ENCODE data around the gene FAM187B.
"Not testable (repeated sequence)": the region's sequence is repeated elsewhere in the genome, so short reads cannot be mapped to it uniquely, and the experiment has no call there.

Gene FAM187B

DNA sequence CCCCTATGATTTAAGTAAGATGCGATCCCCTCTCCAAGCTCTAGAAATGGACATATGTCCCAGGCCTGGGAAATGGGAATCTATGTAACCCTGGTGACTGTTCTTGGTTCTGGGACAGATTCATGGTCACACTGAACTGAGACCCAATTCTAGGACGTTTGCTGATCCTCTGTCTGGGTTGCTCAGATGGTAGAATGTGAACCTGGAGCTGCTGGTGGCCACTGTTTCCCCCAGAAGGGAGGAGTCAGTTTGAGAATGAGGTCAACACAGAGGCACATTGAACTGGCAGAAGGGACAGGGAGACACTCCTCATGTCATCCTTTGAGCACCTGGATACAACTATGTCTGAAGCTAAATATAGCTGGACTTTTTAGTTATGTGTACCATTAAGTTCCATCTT, 29.1 kb downstream of the FAM187B start:
- ATAC-seq = no peak
- TF ChIP-seq RARB (CRISPR knock-in tag; IDR thresholded peaks at IDR 0.05) (no peak), ZNF8 (CRISPR knock-in tag; IDR thresholded peaks at IDR 0.05) (no peak), CSDC2 (CRISPR knock-in tag; IDR thresholded peaks at IDR 0.05) (no peak), TCF4 (CRISPR knock-in tag; IDR thresholded peaks at IDR 0.05; ENCODE audit: borderline replicate concordance) (no peak), TOX (CRISPR knock-in tag; IDR thresholded peaks at IDR 0.05; ENCODE audit: borderline replicate concordance) (no peak), ARNTL (CRISPR knock-in tag; IDR thresholded peaks at IDR 0.05; ENCODE audit: borderline replicate concordance, low read depth) (no peak), ZNF70 (CRISPR knock-in tag; IDR thresholded peaks at IDR 0.05) (no peak), ESRRG (CRISPR knock-in tag; IDR thresholded peaks at IDR 0.05) (no peak)
- TF ChIP-seq, protein P1, sequence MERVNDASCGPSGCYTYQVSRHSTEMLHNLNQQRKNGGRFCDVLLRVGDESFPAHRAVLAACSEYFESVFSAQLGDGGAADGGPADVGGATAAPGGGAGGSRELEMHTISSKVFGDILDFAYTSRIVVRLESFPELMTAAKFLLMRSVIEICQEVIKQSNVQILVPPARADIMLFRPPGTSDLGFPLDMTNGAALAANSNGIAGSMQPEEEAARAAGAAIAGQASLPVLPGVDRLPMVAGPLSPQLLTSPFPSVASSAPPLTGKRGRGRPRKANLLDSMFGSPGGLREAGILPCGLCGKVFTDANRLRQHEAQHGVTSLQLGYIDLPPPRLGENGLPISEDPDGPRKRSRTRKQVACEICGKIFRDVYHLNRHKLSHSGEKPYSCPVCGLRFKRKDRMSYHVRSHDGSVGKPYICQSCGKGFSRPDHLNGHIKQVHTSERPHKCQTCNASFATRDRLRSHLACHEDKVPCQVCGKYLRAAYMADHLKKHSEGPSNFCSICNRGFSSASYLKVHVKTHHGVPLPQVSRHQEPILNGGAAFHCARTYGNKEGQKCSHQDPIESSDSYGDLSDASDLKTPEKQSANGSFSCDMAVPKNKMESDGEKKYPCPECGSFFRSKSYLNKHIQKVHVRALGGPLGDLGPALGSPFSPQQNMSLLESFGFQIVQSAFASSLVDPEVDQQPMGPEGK (CRISPR knock-in tag; IDR thresholded peaks at IDR 0.05; ENCODE audit: borderline replicate concordance) = no peak

DNA sequence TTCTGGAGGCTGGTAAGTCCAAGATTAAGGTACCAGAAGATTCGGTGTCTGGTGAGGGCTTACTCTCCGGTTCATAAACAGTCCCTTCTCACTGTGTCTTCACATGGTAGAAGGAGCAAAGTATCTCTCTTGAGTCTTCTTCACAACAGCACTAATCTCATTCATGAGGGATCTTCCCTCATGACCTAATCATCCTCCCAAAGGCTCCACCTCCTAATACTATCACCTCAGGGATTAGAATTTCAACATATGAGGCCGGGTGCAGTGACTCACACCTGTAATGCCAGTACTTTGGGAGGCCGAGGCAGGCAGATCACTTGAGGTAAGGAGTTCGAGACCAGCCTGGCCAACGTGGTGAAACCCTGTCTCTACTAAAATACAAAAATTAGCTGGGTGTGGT, 31.7 kb downstream of the FAM187B start:
- ATAC-seq = not testable (repeated sequence)

DNA sequence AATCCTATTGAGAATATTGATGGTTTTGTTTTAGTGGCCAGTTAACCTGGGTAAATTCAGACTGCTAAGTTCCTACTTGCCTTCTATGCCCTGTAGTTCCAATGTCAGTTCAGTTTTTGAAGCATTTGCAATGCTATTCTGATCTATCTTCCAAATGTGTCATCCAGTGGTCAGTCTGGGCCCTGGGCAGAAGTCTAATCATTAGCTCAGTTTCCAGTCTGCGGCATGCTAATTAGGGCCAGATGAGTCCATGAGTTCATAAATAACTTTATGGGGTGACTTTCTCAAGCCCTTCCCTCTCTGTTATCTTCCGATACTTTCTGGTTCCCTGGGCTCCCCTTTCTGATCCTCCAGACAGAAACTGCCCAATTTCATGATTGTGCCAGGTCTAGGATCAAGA, 32.7 kb downstream of the FAM187B start:
- no peak for ATAC-seq
- TF ChIP-seq, protein P2, sequence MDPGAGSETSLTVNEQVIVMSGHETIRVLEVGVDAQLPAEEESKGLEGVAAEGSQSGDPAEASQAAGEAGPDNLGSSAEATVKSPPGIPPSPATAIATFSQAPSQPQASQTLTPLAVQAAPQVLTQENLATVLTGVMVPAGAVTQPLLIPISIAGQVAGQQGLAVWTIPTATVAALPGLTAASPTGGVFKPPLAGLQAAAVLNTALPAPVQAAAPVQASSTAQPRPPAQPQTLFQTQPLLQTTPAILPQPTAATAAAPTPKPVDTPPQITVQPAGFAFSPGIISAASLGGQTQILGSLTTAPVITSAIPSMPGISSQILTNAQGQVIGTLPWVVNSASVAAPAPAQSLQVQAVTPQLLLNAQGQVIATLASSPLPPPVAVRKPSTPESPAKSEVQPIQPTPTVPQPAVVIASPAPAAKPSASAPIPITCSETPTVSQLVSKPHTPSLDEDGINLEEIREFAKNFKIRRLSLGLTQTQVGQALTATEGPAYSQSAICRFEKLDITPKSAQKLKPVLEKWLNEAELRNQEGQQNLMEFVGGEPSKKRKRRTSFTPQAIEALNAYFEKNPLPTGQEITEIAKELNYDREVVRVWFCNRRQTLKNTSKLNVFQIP (CRISPR knock-in tag; IDR thresholded peaks at IDR 0.05; ENCODE audit: borderline replicate concordance, low read depth) = no peak
- TF ChIP-seq RARB (CRISPR knock-in tag; IDR thresholded peaks at IDR 0.05) (no peak), ZNF70 (CRISPR knock-in tag; IDR thresholded peaks at IDR 0.05) (no peak), ISL1 (CRISPR knock-in tag; IDR thresholded peaks at IDR 0.05) (no peak), ZC3H10 (CRISPR knock-in tag; IDR thresholded peaks at IDR 0.05) (no peak), ARNTL (CRISPR knock-in tag; IDR thresholded peaks at IDR 0.05; ENCODE audit: borderline replicate concordance, low read depth) (no peak), BACH2 (CRISPR knock-in tag; IDR thresholded peaks at IDR 0.05; ENCODE audit: borderline replicate concordance) (no peak), CSDC2 (CRISPR knock-in tag; IDR thresholded peaks at IDR 0.05) (no peak), ZFP3 (CRISPR knock-in tag; IDR thresholded peaks at IDR 0.05) (no peak), TOX (CRISPR knock-in tag; IDR thresholded peaks at IDR 0.05; ENCODE audit: borderline replicate concordance) (no peak), SNAI2 (CRISPR knock-in tag; IDR thresholded peaks at IDR 0.05) (no peak), ZNF565 (CRISPR knock-in tag; conservative IDR thresholded peaks at IDR 0.05; ENCODE audit: low read depth) (no peak), OSR1 (CRISPR knock-in tag; IDR thresholded peaks at IDR 0.05) (no peak)
- TF ChIP-seq, protein P3, sequence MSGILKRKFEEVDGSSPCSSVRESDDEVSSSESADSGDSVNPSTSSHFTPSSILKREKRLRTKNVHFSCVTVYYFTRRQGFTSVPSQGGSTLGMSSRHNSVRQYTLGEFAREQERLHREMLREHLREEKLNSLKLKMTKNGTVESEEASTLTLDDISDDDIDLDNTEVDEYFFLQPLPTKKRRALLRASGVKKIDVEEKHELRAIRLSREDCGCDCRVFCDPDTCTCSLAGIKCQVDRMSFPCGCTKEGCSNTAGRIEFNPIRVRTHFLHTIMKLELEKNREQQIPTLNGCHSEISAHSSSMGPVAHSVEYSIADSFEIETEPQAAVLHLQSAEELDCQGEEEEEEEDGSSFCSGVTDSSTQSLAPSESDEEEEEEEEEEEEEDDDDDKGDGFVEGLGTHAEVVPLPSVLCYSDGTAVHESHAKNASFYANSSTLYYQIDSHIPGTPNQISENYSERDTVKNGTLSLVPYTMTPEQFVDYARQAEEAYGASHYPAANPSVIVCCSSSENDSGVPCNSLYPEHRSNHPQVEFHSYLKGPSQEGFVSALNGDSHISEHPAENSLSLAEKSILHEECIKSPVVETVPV (CRISPR knock-in tag; IDR thresholded peaks at IDR 0.05) = no peak
- TF ChIP-seq, protein P4, sequence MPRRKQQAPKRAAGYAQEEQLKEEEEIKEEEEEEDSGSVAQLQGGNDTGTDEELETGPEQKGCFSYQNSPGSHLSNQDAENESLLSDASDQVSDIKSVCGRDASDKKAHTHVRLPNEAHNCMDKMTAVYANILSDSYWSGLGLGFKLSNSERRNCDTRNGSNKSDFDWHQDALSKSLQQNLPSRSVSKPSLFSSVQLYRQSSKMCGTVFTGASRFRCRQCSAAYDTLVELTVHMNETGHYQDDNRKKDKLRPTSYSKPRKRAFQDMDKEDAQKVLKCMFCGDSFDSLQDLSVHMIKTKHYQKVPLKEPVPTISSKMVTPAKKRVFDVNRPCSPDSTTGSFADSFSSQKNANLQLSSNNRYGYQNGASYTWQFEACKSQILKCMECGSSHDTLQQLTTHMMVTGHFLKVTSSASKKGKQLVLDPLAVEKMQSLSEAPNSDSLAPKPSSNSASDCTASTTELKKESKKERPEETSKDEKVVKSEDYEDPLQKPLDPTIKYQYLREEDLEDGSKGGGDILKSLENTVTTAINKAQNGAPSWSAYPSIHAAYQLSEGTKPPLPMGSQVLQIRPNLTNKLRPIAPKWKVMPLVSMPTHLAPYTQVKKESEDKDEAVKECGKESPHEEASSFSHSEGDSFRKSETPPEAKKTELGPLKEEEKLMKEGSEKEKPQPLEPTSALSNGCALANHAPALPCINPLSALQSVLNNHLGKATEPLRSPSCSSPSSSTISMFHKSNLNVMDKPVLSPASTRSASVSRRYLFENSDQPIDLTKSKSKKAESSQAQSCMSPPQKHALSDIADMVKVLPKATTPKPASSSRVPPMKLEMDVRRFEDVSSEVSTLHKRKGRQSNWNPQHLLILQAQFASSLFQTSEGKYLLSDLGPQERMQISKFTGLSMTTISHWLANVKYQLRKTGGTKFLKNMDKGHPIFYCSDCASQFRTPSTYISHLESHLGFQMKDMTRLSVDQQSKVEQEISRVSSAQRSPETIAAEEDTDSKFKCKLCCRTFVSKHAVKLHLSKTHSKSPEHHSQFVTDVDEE (CRISPR knock-in tag; IDR thresholded peaks at IDR 0.05) = no peak
- TF ChIP-seq, protein P1 (CRISPR knock-in tag; IDR thresholded peaks at IDR 0.05; ENCODE audit: borderline replicate concordance) = no peak
- TF ChIP-seq, protein P5, sequence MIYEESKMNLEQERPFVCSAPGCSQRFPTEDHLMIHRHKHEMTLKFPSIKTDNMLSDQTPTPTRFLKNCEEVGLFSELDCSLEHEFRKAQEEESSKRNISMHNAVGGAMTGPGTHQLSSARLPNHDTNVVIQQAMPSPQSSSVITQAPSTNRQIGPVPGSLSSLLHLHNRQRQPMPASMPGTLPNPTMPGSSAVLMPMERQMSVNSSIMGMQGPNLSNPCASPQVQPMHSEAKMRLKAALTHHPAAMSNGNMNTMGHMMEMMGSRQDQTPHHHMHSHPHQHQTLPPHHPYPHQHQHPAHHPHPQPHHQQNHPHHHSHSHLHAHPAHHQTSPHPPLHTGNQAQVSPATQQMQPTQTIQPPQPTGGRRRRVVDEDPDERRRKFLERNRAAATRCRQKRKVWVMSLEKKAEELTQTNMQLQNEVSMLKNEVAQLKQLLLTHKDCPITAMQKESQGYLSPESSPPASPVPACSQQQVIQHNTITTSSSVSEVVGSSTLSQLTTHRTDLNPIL (CRISPR knock-in tag; IDR thresholded peaks at IDR 0.05; ENCODE audit: low read depth) = no peak

Measured in SK-N-SH treated with all-trans-retinoic acid at 6 μM for 48 hours (cell line).